Cardiac muscle cell (in vitro differentiated cells and primary cell): ENCODE results near the gene EFHC2. TPM values are rescaled to one million over a fixed set of nuclear protein-coding genes. Genes with fewer than 3 reads are reported as not detected.

Experiments
- DNase-seq, 2 donors: peaks; one replicate each; pipeline versions ENCODE4 v3.0.0 to v3.0.0-alpha.2; 2010 to 2017; ENCODE audit warnings: low read depth in 1 of 2, low spot score in 1 of 2
- H3K27ac ChIP-seq: fragments of 200-600 bp; sonication (generic); 2 replicates; pipeline ENCODE4 v1.5.1; 2016
- H3K27me3 ChIP-seq: fragments of 200-600 bp; sonication (generic); 2 replicates; pipeline ENCODE4 v1.6.0; 2016; ENCODE audit warnings: control low read depth
- H3K36me3 ChIP-seq: fragments of 200-600 bp; sonication (generic); 2 replicates; pipeline ENCODE4 v1.5.1; 2016; ENCODE audit warnings: control low read depth
- H3K4me1 ChIP-seq: fragments of 200-600 bp; sonication (generic); 2 replicates; pipeline ENCODE4 v1.8.1; 2017; ENCODE audit warnings: low read depth, mild to moderate bottlenecking, mixed run types
- H3K4me3 ChIP-seq: fragments of 200-600 bp; sonication (generic); 2 replicates; pipeline ENCODE4 v1.5.1; 2016; ENCODE audit warnings: mild to moderate bottlenecking
- H3K9me3 ChIP-seq: fragments of 200-600 bp; sonication (generic); 2 replicates; pipeline ENCODE4 v1.5.1; 2017; ENCODE audit warnings: low read depth, mild to moderate bottlenecking, control low read depth
- CTCF ChIP-seq: IDR thresholded peaks from 2 replicates; pipeline ENCODE4 v1.5.1; 2012; ENCODE audit warnings: low read depth, mild to moderate bottlenecking, low read length
- polyA plus RNA-seq: library from polyadenylated mRNA; unstranded; fragments of >200 nt; fragmentation: Nextera tagmentation; extraction: Ambion mirVana; gene quantifications from 2 replicates; pipeline ENCODE4 v1.2.1, GENCODE V29; 2016
- total RNA-seq: library from RNA; depleted of rRNA; stranded (reverse); fragments of >200 nt; gene quantifications from 2 replicates; pipeline ENCODE4 v1.2.3, GENCODE V29; 2016

The EFHC2 gene
- total and polyA plus RNA-seq, 2 experiments from 2014 or later: 3.8 to 6.5 TPM

- H3K27ac ChIP-seq: no peak overlapping the region
- H3K4me3 ChIP-seq: no peak overlapping the region
- H3K36me3 ChIP-seq: no peaks in the 10 kb centered on the region
- TF ChIP-seq CTCF: no peak
- H3K9me3 ChIP-seq: no peaks in the 10 kb centered on the region
- DNase-seq: no peak
- no peaks in the 10 kb centered on the region for H3K4me1 ChIP-seq
- no peaks in the 10 kb centered on the region for H3K27me3 ChIP-seq
Measured at GRCh38 chrX:44099366-44099765, 244.1 kb downstream of the EFHC2 start.

Other genes with a start within 250 kb of the EFHC2 start
- 17.8 and 23.3 TPM in 2 replicates for gene FUNDC1, start 199.2 kb upstream of the EFHC2 start, total RNA-seq
- 37.9 and 43.8 TPM in 2 replicates for gene FUNDC1, start 199.2 kb upstream of the EFHC2 start, polyA plus RNA-seq